PC-9 (cell line): ENCODE measurements around the gene MRPL53.

Experiments
- EZH2 ChIP-seq: fragments of 200-600 bp; sonication (generic); IDR thresholded peaks from 2 replicates; pipeline ENCODE4 v1.8.0; 2017; ENCODE audit warnings: antibody characterized with exemption, low read depth
- TF ChIP-seq, protein P1 (sequence below): fragments of 200-600 bp; sonication (generic); conservative IDR thresholded peaks from 2 replicates; pipeline ENCODE4 v1.6.1; 2017; ENCODE audit warnings: mixed run types, antibody characterized with exemption, mild to moderate bottlenecking, moderate library complexity

DNA sequence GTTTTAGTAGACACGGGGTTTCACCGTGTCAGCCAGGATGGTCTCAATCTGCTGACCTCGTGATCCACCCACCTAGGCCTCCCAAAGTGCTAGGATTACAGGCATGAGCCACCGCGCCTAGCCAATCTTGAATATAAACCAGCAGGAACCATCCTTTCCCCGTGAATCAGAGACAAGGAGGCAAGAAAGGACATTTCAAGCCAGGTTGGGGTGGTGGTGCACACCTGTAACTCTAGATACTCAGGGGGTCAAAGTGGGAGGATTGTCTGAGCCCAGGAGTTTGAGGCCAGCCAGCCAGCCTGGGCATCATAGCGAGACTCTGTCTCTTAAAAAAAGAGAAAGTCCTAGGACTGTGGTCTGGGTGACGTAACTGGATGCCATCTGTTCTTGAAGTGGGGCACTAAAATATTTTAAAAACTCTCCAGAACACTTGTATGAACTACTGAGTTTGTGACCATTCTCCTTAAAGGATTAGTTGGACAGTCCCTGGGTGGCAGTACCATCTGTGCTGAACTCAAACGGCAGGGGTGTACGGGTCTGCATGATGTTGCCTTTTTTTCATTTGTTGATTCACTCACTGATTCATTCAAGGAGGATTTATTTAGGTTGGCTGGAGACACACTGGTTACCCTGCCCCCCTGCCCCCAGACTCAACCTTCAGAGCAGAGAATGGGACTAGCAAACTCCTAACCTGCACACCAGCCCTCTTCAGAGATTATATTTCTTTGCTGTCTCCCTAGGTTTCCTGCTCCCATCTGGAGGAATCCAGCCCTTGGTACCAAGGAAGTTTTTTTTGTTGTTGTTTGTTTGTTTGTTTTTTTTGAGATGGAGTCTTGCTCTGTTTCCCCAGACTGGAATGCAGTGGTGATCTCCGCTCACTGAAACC is 38.9 kb upstream of the MRPL53 start:
- TF ChIP-seq, protein P1, sequence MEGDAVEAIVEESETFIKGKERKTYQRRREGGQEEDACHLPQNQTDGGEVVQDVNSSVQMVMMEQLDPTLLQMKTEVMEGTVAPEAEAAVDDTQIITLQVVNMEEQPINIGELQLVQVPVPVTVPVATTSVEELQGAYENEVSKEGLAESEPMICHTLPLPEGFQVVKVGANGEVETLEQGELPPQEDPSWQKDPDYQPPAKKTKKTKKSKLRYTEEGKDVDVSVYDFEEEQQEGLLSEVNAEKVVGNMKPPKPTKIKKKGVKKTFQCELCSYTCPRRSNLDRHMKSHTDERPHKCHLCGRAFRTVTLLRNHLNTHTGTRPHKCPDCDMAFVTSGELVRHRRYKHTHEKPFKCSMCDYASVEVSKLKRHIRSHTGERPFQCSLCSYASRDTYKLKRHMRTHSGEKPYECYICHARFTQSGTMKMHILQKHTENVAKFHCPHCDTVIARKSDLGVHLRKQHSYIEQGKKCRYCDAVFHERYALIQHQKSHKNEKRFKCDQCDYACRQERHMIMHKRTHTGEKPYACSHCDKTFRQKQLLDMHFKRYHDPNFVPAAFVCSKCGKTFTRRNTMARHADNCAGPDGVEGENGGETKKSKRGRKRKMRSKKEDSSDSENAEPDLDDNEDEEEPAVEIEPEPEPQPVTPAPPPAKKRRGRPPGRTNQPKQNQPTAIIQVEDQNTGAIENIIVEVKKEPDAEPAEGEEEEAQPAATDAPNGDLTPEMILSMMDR, result no peak
- no peak for TF ChIP-seq EZH2
